D341Med (cell line): ENCODE measurements around the gene PHACTR2.
A peak's percentile ranks its signal among the peaks of the same experiment; 100 is the strongest.
"Not testable (repeated sequence)": the region's sequence is repeated elsewhere in the genome, so short reads cannot be mapped to it uniquely, and the experiment has no call there.

Source experiments
- DNase-seq: peaks from one replicate; pipeline ENCODE4 v3.0.0; 2012; ENCODE audit warnings: low spot score

The PHACTR2 gene

GRCh38 chr6:143677891-143678791 is at the start of gene PHACTR2:
PHACTR2 (plus strand) TSS chr6:143677965; CDS start chr6:143678164, 199 bp downstream.
- peak; percentile 64 for DNase-seq

- no peak for DNase-seq
Measured at GRCh38 chr6:143629104-143630080, 48.4 kb upstream of the PHACTR2 start.

- not testable (repeated sequence) for DNase-seq
Measured at GRCh38 chr6:143631196-143631595, 46.6 kb upstream of the PHACTR2 start.

DNA sequence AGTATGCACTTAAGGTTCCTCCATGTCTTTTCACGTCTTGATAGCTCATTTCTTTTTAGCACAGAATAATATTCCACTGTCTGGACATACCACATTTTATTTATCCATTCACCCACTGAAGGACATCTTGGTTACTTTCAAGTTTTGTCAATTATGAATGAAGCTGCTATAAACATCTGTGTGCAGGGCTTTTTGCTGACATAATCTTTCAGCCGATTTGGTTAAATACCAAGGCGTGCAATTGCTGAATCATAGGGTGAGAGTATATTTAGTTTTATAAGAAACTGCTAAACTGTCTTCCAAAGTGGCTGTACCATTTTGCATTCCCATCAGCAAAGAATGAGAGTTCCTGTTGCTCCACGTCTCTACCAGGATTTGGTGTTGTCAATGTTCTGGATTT is 44.9 kb upstream of the PHACTR2 start:
- DNase-seq = no peak

DNA sequence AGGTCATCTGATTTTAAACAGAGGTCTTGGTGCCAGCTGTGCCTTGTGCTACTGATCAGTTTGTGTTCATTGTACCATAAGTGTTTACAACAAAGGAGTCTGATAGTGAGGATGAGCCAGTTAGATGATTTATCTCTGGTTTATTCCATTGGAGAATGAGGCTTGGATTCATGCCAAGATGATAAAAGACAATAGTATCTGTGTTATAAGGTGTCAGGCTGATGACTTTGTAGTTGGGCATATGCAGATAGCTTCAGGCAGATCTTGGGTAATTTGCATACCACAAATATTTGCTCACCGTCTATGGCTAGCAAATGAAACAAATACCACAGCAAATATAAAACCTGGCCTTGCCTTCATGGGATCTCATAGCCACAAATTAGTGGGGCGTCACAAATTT is 43.3 kb upstream of the PHACTR2 start:
- no peak for DNase-seq

DNA sequence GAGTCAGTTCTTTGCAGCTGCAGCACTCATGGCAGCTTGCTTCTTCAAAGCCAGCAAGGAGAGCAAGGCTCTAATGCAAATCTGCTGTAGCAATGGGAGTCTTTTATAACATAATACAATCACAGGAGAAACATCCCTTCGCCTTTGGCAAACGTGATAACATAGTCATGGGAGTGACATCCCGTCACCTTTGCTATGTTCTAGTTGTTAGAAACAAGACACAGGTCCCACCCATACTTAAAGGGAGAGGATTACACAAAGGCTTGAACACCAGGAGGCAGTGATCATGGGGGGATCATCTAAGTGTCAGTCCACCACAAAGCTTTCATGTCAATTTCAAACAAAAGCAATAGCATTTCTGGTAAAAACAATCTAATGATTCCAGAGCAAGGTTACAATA is 40.1 kb upstream of the PHACTR2 start:
- no peak for DNase-seq

DNA sequence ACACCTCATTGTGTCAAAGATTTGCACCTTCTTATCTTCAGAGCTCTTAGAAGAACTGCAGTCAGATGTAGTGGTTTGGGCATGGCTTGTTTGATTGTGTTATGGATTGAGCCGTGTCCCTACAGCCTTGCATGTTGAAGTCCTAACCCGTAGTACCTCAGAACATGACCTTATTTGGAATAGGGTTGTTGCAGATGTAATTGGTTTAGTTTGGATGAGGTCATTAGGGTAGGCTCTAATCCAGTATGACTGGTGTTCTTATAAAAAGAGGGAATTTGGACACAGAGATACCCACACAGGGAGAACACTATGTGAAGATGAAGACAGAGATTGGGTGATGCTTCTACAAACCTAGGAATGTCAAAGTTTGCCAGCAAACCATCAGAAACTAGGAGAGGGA is 35.4 kb upstream of the PHACTR2 start:
- no peak for DNase-seq

DNA sequence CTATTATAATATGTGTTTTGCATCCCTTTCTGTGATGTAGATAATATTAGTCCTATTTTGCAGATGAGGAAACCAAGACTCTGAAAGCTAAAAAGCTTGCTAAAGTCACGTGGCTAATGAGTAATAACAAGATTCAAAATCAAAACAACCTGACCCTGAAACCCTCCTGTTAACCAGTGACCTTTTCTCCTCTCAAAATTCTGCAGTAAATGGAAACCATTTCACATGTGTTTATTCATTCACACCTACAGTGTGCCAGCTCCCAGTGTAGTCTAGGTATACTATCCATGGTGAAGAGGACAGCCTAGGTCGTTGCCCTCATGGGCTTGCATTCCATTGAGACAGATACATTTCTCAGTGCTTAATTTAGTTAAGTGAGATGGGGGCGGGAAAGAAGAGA is 30.6 kb upstream of the PHACTR2 start:
- no peak for DNase-seq

DNA sequence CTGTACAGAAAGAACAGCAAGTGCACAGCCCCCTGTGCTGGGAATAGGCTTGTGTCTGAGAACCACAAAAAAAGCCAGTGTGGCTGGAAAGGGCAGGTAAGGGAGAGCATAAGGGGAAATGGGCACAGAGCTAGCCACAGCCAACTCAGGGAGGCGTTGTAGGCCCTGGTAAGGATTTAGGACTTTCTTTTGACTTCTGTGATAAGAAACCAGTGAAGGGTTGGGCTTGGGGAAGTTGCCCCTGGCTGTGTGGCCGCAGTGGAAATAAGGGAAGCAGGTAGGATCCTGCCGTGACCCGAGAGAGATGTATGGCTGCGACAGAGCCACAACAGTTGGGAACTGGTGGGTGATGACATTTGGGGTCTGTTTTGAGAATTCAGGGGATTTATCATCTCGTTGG is 30.0 kb upstream of the PHACTR2 start:
- no peak for DNase-seq

DNA sequence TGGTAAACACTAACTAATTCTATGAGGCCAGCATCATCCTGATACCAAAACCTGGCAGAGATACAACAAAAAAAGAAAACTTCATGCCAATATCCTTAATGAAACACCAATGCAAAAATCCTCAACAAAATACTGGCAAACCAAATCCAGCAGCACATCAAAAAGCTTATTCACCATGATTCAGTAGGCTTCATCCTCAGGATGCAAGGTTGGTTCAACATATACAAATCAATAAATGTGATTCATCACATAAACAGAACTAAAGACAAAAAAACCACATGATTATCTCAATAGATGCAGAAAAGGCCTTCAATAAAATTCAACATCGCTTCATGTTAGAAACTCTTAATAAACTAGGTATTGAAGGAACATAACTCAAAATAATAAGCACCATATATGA is 28.4 kb upstream of the PHACTR2 start:
- DNase-seq = not testable (repeated sequence)

- DNase-seq = not testable (repeated sequence)
Measured at GRCh38 chr6:143651328-143651727, 26.4 kb upstream of the PHACTR2 start.

DNA sequence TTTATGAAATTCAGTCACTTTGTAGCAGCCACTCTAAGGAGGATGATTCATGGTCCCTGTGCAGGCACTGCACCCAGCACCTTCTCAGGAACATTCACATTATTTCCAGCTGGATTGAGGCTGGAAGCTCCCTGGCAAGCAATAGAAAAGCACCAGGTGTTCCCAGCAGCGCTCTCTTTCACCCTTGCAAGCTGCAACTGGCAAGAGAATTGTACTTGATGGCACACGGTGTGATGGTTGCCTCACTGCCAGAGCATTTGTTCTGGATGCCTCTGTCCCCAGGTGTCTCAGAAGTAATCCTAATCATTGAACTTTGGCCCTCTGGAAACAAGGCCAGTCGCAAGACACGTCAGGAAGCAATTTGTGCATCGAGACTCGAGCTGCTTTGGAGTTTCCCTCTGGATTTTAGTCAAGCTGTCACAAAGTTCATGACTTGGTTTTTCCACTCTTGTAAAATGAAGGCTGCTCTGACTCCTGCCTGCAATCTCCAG is 24.9 kb upstream of the PHACTR2 start:
- DNase-seq = no peak

DNA sequence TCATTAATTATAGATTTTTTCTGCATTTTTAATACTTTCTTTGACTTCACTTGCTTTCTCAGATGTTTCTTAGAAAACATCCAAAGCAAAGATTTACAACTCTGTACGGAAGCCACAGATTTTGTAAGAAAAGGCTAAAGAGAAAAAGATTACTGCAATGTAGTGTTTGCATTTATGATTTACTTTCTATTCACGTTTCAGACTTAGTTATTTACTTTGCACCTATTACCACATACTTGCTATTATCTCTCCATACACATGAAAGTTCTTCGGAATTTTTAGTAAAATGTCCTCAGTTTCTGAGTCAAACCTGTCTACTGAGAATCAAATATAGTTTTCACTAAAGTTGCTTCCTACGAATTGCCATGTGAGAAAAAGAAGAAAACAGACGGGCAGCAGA is 22.2 kb upstream of the PHACTR2 start:
- no peak for DNase-seq

- no peak for DNase-seq
Measured at GRCh38 chr6:143656026-143656425, 21.7 kb upstream of the PHACTR2 start.

- no peak for DNase-seq
Measured at GRCh38 chr6:143657809-143658208, 20.0 kb upstream of the PHACTR2 start.

GRCh38 chr6:143660170-143660569 is 17.6 kb upstream of the PHACTR2 start:
- not testable (repeated sequence) for DNase-seq

GRCh38 chr6:143664171-143664570 is 13.6 kb upstream of the PHACTR2 start:
- no peak for DNase-seq

DNA sequence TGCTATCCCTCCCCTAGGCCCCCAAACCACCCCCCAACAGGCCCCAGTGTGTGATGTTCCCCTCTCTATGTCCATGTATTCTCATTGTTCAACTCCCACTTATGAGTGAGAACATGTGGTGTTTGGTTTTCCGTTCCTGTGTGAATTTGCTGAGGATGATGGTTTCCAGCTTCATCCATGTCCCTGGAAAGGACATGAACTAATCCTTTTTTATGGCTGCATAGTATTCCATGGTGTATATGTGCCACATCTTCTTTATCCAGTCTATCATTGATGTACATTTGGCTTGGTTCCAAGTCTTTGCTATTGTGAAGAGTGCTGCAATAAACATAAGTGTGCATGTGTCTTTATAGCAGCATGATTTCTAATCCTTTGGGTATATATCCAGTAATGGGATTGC is 11.8 kb upstream of the PHACTR2 start:
- DNase-seq = not testable (repeated sequence)

- not testable (repeated sequence) for DNase-seq
Measured at GRCh38 chr6:143669483-143669882, 8.3 kb upstream of the PHACTR2 start.

DNA sequence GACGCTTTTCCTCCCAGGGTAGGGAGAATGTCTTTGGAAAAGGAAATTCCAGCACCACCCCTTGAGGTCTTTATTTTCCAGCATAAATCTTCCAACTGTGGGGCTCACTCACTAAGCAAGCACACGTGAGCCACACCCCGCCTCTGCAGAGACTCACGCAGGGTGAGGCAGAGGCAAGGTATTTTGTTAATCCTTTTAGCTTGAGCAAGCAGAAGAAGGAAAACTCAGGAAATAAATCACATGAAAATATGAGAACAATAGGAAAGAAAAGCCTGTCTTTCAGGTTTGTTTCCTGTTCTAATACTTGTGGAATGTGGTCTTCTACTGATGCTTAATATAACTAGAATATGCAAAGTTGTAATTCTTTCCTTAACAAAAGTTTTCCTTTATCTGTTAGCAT is 4.1 kb upstream of the PHACTR2 start:
- no peak for DNase-seq

GRCh38 chr6:143674483-143675381 is 3.0 kb upstream of the PHACTR2 start:
- no peak for DNase-seq
